IPS-11a (cell line): ENCODE results near the gene KSR2.
"Not testable (repeated sequence)": the region's sequence is repeated elsewhere in the genome, so short reads cannot be mapped to it uniquely, and the experiment has no call there.

Experiments
- H3K4me3 ChIP-seq: one replicate; pipeline ENCODE4 v1.5.1; 2013; ENCODE audit warnings: low read depth, low read length, control low read depth

Gene KSR2

DNA sequence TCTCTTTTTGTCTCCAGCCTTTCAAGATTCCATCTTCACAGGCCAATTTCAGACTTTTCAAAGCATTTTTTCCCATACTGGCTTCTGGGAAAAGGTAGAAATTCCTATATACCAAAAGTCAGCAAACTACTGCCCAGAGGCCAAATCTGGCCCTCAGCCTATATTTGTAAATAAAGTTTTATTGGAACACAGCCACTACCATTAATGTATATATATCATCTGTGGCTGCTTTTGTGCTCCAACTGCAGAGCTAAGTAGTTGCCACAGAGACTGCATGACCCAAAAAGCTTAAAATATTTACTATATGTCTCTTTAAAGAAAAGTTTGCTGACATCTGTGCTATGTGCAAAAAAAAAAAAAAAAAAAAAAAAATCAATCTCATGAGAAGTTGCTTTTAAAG lies 76.3 kb downstream of the KSR2 start:
- no peak overlapping the region for H3K4me3 ChIP-seq

DNA sequence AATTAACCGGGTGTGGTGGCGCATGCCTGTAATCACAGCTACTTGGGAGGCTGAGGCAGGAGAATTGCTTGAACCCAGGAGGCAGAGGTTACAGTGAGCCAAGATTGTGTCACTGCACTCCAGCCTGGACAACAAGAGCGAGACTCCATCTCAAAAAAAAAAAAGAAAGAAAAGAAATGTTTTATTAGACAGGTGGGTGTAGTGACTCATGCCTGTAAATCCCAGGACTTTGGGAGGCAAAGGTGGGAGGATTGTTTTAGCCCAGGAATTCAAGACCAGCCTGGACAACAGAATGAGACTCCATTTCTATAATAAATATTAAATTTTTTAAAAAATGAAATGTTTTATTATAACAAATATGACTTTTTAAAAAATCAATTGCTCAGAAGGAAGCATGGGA lies 77.5 kb downstream of the KSR2 start:
- H3K4me3 ChIP-seq = not testable (repeated sequence)

DNA sequence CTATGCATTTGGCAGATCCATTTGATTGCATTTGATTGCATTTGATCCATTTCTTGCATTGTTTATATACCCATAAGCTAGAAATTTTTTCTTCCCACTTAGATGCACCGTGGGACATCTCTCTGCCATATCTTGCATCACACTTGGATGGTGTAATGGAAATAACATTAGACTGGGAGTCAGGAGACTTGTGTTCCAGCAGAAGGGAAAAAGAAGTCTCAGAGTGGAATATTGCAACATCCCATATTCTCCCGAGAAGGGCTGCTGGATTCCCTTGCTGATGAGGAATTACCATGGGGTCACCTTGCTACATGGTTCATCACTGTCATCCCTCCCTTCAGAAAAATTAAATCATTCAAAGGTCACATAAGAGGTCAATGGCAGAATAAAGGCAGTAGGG lies 78.1 kb downstream of the KSR2 start:
- no peak overlapping the region for H3K4me3 ChIP-seq

DNA sequence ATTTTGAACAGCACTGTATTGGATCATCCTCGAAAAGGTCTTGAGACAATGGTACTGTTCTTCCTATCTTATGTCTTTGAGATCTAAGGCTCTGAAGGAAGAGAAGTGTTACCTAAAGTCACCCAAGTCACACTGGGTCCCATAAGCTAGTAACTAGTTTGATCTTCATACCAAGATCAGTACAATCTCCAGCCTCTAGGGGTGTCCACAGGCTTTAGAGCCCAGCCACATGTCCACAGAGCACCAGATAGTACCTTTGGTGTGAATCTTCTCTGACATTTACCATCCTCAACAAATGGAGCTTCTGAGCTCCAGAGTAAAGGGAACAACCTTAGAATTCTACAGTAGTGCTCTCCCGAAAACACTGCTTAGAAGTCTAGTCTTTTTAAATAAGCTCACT lies 78.7 kb downstream of the KSR2 start:
- no peak overlapping the region for H3K4me3 ChIP-seq

DNA sequence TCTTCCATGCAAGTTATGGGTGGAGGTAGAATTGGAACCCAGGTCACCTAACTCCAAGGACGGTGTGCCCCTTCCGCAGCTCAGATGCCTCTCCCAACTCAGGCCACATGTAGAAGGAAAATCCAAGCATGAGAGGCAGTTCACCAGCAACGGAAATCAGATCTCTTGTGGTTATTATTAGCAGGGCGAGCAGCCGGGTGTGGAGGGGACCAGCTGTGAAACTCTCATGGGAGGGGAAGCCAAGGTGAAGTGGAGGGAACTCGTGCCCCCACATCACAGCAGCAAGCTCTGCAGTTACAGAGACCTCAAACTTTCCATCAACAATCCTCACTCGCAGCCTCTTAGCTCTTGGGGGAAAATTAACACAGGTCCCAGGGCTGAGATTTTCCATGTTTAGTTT lies 79.7 kb downstream of the KSR2 start:
- no peak overlapping the region for H3K4me3 ChIP-seq

DNA sequence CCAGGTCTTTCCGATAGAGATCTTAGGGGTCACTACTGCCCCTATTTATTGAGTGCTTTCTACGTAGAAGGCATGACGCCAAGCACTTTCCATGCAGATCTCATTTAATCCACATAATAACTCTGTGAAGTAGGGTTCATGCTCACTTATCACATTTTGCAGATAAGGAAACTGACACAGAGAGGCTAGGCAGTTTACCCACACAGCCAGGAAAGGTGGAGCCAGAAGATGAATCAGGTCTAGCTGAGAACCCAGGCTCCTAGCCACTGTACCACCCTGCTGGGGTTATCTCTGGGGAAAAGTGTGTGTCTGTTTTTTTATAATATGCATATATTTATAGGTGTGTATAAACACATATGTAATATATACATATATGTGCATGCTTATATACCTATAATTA lies 83.6 kb downstream of the KSR2 start:
- H3K4me3 ChIP-seq = no peak overlapping the region

DNA sequence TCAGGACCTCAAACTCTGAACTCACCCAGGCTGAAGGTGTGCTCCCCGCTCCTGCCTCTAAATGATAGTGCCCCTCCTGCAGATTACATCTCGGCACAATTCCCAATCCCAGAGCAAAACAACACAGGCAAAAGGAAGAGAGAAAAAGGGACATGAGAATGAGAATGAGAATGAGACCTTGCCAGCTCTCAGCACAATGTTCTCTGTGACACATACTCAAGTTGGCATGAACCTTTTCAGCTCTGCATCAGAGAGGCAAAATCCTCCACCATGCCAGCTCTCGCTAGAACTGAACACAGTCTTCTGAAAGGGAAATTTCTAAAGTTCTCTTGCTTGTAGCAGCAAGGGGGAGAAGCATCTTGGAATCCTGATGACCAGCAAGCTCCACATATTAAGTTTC lies 84.6 kb downstream of the KSR2 start:
- H3K4me3 ChIP-seq = no peak overlapping the region

DNA sequence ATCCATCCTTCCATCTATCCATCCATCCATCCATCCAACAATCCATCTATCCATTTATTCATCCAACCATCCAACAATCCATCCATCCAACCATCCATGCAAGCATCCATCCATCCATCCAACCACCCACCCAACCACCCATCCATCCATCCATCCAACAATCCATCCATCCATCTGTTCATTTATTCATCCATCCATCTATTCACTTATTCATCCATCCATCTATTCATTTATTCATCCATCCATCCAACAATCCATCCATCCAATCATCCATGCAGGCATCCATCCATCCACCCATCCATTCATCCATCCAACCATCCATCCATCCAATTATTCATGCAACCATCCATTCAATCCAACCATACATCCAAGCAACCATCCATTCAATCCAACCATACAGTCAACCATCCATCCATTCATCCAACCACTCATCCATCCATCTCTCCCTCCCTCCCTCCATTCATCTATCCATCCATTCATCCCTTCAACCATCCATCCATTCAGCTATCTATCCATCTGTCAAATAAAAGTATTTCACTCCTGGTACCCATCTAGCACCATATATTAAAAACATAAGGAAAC lies 86.1 kb downstream of the KSR2 start:
- no peak overlapping the region for H3K4me3 ChIP-seq

DNA sequence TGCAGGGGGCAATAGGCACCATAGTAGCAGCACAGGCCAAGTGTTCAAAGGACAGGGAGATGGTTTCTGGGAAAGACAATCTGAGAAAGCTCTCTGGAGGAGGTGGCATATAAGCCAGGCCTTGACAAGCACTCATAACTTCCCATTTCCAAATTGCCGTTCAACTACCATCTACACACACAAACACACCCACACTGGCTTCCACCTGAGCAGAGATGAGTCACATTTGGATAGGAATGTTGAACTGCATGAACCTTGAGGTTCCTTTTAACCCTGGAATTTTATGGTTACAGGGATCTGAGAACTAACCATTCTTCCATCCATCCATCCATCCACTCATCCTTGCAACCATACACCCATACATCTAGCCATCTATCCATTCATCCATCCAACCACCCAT lies 86.6 kb downstream of the KSR2 start:
- no peak overlapping the region for H3K4me3 ChIP-seq

DNA sequence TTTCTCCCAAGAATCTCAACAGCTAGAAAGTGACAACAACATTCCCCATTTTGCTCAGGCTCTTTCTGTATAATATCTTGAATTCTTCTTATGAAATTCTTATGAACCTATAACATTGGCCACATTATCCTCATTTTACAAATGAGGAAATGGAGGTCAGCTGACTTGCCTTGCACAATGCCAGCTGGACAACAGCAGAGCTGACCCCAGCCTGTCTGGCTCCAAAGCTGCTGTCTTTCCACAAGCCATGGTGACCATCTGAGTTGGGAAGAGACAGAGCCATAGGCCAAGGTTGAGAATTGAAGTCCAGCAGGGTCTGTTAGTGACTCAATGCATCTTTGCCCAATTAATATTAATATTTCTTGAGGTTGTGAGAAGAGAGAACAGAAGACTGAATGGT lies 87.3 kb downstream of the KSR2 start:
- H3K4me3 ChIP-seq = no peak overlapping the region

DNA sequence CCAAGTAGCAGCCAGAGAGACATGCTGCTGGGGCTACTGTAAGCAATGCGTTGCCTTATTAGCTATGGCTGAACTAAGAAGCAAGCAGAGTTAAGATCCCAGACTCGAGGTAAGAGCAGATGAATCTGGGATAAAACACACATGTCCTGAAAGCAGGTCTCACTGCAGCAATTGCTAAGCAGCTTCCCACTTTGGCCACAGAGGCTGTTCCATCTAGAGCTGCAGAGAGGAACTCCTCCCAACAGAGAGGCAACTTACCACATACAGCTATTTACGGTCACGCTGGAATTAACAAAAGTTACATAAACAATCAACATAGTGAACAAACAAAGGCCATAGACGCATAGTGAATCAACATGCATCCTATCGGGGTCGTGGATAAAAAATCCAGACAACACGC lies 90.2 kb downstream of the KSR2 start:
- no peak overlapping the region for H3K4me3 ChIP-seq

DNA sequence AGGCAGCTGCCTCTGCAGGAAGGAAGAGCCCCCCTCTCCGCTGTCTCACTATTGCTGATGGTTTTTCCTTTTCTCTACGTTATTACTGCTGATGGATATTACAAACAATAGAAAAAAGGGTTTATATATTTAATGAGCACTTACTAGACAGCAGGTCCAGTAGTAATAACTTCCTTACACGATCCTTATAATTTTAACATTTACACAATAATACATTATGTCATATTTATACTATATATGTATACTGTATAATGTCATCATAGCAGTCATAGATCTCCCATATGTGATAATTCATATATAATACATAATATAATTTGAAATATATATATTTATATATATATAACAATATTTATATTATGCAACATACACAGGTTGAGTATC lies 92.4 kb downstream of the KSR2 start:
- no peak overlapping the region for H3K4me3 ChIP-seq

DNA sequence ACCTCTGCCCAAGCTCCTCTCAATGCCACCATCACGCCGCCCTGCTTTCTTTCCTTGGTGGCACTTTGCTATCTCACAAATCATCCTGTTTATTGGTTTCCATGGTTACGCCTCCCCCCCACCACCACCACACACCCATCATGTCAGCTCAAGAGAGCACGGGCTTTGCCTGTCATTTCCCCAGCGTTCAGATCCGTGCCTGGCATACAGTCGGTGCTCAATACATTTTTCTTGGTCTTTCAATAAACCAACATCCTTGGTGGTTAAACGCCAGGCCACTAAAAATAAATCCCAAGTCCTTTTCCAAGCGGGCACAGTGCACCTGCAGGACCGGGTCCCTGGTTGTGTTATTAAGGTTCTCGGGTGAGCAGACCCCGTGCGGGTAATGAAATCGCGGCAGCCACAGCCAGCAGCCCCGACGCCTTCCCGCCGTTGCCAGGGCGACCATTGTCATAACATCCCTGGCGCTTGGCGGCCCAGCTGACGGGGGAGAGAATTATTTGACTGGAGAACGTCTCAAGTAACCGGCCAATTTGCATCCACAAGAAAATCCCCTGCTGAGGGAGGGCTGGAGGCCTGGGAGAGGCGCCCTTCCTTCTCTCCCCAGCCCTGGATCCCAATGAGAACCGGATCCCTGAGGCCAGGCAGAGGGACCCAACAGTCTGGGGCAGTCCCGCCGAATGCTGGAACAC lies 92.9 kb downstream of the KSR2 start:
- H3K4me3 ChIP-seq = no peak overlapping the region

DNA sequence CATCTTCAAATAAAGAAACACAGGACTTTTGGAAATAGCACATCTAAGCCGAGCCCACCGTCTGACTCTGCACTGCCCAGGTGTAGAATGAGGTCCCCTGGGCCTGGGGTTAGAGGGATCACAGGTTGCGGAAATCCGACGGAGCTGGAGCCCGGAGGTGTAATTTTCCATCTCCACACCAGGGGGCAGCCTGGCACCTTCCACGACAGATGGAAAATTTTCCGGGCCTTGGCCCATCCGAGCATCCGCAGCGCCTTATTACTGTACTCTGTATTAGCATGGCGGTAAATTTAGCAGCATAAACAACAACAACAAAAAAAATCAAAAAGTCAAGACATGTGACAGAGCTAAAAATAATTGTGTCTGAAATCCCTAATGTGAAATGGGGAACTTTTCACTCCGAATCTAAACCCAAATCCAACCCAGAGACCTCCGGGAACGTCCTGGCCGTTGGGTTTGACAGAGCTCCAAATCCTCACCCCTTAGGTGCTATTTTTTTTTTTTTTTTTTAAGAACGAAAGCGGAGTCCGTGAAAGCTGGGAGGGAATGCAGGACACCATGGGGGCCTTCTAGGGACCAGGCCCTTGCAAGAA lies 93.9 kb downstream of the KSR2 start:
- no peak overlapping the region for H3K4me3 ChIP-seq

DNA sequence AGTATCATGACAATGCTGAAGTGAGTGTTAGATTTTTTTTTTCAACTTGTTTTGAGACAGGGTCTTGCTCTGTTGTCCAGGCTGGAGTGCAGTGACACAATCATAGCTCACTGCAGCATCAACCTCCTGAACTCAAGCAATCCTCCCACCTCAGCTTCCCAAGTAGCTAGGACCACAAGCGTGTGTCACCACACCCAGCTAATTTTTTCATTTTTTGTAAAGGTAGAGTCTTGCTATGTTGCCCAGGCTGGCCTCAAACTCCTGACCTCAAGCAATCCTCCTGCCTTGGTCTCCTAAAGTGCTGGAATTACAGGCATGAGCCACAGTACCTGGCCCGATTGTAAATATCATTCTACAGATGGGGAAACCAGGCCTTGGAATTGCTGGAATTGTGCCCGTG lies 94.6 kb downstream of the KSR2 start:
- not testable (repeated sequence) for H3K4me3 ChIP-seq

DNA sequence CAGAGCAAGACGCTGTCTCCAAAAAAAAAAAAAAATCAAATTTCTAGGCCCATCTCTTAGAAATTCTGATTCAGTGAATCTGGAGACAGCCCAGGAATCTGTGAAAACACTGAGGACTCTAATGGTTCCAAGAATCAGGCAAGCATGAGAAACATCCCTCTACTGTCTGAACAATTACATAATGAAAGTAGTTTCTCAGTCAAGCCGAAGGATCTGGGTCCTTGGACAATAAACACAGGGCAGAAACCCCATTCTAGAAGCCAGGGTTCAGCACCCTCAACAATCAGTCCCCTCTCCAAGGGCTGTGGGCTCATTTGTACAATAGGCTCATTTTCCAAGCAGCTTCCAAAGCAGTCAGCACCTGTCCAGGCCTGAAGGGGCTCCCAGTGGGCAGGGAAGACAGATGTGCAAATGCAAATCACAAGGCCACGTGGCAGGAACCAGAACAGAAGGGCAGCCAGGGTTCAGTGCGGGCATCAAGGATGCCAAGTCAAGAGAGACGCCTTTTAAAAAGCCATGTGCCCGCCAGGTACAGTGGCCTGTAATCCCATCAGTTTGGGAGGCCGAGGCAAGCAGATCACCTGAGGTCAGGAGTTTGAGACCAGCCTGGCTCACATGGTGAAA lies 96.1 kb downstream of the KSR2 start:
- H3K4me3 ChIP-seq = no peak overlapping the region

DNA sequence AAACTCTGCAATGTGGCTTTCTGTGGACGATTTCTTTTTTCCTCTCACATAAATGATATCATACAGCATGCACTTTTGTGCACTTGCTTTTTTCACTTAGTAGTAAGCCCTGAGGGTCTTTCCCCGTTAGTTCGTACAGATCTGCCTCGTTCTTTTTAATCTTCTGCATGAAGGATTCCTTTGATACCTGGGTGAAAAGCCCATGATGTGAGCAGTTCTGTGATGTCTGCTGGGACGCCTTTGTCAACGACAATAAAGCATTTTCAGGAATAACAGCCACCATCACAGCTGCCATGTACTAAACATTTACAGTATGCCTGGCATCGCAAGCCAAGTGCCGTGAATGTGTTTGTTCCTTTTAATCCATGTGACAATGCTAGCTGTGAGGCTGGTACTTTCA lies 99.2 kb downstream of the KSR2 start:
- H3K4me3 ChIP-seq = no peak overlapping the region

DNA sequence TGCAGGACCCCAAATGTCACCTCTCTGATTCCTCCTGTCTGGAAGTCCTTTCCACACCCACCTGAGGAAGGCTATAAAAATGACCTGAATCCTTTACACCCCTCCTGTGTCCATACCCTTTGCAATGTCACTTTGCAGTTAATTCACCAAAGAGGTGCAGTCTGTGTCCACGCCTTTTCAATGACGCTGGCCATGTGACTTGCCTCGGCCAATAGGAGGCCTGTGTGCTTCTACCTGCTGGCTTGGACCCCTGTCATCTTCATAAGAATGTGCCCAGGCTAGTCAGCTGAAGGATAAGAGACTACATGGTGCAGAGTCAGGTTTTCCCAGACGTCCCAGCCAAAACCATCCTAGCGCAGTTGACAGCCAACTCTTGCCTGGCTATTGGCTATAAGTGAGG lies 101.4 kb downstream of the KSR2 start:
- H3K4me3 ChIP-seq = no peak overlapping the region

DNA sequence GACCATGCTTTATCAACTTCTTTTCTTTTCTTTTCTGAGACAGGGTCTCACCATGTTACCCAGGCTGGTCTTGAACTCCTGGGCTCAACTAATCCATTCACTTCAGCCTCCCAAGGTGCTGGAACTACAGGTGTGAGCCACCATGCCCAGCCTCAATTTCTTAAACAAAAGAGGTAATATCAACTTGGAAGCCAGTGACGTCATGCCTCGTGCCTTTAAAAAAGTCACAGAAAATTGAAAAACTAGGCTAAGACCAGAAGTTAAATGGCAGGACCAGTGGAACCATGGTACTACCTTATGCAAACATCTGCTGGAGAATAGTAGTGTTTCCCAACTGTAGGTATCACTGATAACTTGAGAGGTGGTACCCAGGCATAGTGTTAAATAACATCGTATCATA lies 103.3 kb downstream of the KSR2 start:
- no peak overlapping the region for H3K4me3 ChIP-seq

DNA sequence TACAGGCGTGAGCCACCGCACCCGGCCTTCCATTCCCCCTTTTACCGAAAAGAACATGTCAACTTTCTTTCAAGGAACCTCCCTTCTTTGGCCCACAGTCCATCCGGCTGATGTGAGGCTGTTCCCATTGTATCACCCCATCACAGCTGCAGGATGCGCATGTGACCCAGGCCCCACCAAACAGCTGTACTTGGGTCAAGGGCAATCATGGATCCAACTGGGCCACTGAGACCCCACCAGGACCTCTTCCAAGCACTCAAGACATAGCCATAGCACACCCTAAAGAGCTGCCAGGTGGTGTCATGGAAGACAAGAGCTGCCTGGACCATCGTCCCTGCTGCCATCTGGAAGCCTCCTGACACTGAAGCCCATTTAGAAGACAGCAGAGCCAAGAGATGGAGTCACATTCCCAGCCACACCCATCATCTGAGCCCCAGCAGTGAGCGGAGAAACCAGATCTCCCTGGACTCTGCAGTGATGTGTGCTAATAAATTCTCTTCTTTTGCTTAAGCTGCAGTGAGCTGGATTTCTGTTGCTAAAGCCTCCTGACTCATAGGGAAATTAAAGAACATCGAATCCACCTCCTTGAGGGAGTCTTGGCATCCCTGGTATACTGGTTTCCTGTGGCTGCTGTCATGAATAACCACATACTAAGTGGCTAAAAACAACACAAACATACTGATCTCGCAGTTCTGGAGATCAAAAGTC lies 105.6 kb downstream of the KSR2 start:
- H3K4me3 ChIP-seq = no peak overlapping the region

DNA sequence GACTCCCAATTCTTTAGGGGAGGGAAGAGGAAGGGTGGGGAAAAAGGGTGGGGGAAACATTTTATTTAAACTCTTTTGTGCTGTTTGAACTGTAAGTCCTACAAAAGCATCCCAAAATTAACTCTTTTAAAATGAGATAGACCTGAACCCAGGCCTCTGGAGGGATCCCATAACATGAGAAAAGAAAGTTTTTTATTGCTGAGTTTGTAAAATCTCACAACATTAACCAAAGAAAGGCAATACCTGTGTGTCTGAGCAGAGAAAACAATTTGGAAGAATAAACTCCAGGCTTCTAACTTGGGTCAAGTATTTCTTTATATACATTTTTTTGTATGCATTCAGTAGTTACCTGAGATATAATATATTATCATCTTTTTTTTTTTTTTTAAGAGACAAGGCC lies 107.1 kb downstream of the KSR2 start:
- H3K4me3 ChIP-seq = no peak overlapping the region

DNA sequence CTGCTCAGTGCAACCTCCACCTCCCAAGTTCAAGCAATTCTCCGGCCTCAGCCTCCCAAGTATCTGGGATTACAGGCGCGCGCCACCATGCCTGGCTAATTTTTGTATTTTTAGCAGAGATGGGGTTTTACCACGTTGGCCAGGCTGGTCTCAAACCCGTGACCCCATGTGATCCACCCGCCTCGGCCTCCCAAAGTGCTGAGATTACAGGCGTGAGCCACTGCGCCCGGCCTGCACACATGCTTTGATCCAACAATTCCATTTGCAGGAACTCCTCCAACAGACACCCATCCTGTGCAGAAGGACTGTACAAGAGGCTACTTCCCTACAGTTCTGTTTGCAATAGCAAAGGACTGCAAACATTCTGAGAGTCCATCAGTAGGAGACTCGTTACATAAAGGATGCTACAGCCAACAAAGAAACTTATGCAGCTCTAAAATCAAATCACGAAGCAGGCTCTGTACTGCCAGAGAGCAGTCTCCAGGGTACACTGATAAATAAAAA lies 108.0 kb downstream of the KSR2 start:
- not testable (repeated sequence) for H3K4me3 ChIP-seq
